HepG2 (cell line): ENCODE data around the gene PSME3IP1. TPM values are rescaled to one million over a fixed set of nuclear protein-coding genes. Genes with fewer than 3 reads are reported as not detected.

Source experiments
- CERS6 ChIP-seq: sonication (generic); formaldehyde crosslinking; IDR thresholded peaks from 2 replicates; pipeline ENCODE4 v1.5.0; 2020; ENCODE audit warnings: missing genetic modification reagents
- CSRNP2 ChIP-seq: sonication (generic); formaldehyde crosslinking; conservative IDR thresholded peaks from 2 replicates; pipeline ENCODE4 v1.8.0; 2022; ENCODE audit warnings: low read depth, missing genetic modification reagents
- FOSL2 ChIP-seq: sonication (generic); formaldehyde crosslinking; IDR thresholded peaks from 2 replicates; pipeline ENCODE4 v1.4.0; 2020; ENCODE audit warnings: missing genetic modification reagents
- FOXP1 ChIP-seq, 2 experiments: fragments of 450-650 bp in 1 of 2; IDR thresholded peaks; 2 replicates each; pipeline ENCODE4 v1.6.1; 2017 to 2018; ENCODE audit warnings: antibody characterized with exemption in 1 of 2
- HNRNPK ChIP-seq: fragments of 200-400 bp; formaldehyde crosslinking; IDR thresholded peaks from 2 replicates; pipeline ENCODE4 v1.6.1; 2018; ENCODE audit warnings: low read length, low read depth, moderate library complexity, mild to moderate bottlenecking; ENCODE audit not compliant: poor library complexity, severe bottlenecking
- IKZF4 ChIP-seq: sonication (generic); formaldehyde crosslinking; IDR thresholded peaks from 2 replicates; pipeline ENCODE4 v1.5.1; 2020; ENCODE audit warnings: borderline replicate concordance, mild to moderate bottlenecking, low read depth, missing genetic modification reagents; ENCODE audit errors: not compliant biosample characterization
- PATZ1 ChIP-seq: sonication (generic); formaldehyde crosslinking; IDR thresholded peaks from 2 replicates; pipeline ENCODE4 v1.4.0; 2020; ENCODE audit warnings: missing genetic modification reagents
- PCBP2 ChIP-seq: fragments of 200-400 bp; formaldehyde crosslinking; optimal IDR thresholded peaks from 2 replicates; pipeline ENCODE3; 2018; ENCODE audit warnings: low read length, low read depth; ENCODE audit not compliant: poor library complexity, severe bottlenecking
- SNRNP70 ChIP-seq: fragments of 200-400 bp; formaldehyde crosslinking; IDR thresholded peaks from 2 replicates; pipeline ENCODE4 v1.6.1; 2017; ENCODE audit warnings: mild to moderate bottlenecking, low read depth, low read length, moderate library complexity
- SPEN ChIP-seq: sonication (generic); formaldehyde crosslinking; IDR thresholded peaks from 2 replicates; pipeline ENCODE4 v1.5.1; 2020; ENCODE audit warnings: low read depth, mild to moderate bottlenecking, missing genetic modification reagents
- TAF1 ChIP-seq: sonication (generic); formaldehyde crosslinking; IDR thresholded peaks from 2 replicates; pipeline ENCODE4 v1.4.0; 2020; ENCODE audit warnings: missing genetic modification reagents
- ZBTB2 ChIP-seq: sonication (generic); formaldehyde crosslinking; IDR thresholded peaks from 2 replicates; pipeline ENCODE4 v1.8.0; 2022; ENCODE audit warnings: low read depth, missing genetic modification reagents
- ZBTB25 ChIP-seq: IDR thresholded peaks from 2 replicates; pipeline ENCODE4 v1.6.1; 2018; ENCODE audit warnings: missing genetic modification reagents
- ZNF207 ChIP-seq: fragments of 450-650 bp; IDR thresholded peaks from 2 replicates; pipeline ENCODE4 v1.6.1; 2016; ENCODE audit warnings: antibody characterized with exemption, borderline replicate concordance
- ZNF235 ChIP-seq: sonication (generic); formaldehyde crosslinking; IDR thresholded peaks from 2 replicates; pipeline ENCODE4 v1.8.1; 2023; ENCODE audit warnings: mild to moderate bottlenecking, missing genetic modification reagents, borderline replicate concordance
- ZNF280B ChIP-seq: sonication (generic); formaldehyde crosslinking; IDR thresholded peaks from 2 replicates; pipeline ENCODE4 v1.5.0; 2020; ENCODE audit warnings: missing genetic modification reagents, mild to moderate bottlenecking, borderline replicate concordance
- ZNF317 ChIP-seq: sonication (generic); formaldehyde crosslinking; IDR thresholded peaks from 2 replicates; pipeline ENCODE4 v1.5.0; 2020; ENCODE audit warnings: mild to moderate bottlenecking, missing genetic modification reagents
- ZNF335 ChIP-seq: sonication (generic); formaldehyde crosslinking; IDR thresholded peaks from 2 replicates; pipeline ENCODE4 v1.4.0; 2020; ENCODE audit warnings: missing genetic modification reagents
- ZNF354B ChIP-seq: sonication (generic); formaldehyde crosslinking; IDR thresholded peaks from 2 replicates; pipeline ENCODE4 v1.8.0; 2022; ENCODE audit warnings: mild to moderate bottlenecking, missing genetic modification reagents
- ZNF367 ChIP-seq: sonication (generic); formaldehyde crosslinking; IDR thresholded peaks from 2 replicates; pipeline ENCODE4 v1.4.0; 2020; ENCODE audit warnings: missing genetic modification reagents, borderline replicate concordance
- ZNF746 ChIP-seq: sonication (generic); formaldehyde crosslinking; IDR thresholded peaks from 2 replicates; pipeline ENCODE4 v1.8.0; 2022; ENCODE audit warnings: mild to moderate bottlenecking, missing genetic modification reagents
- polyA plus RNA-seq, 8 experiments: library from polyadenylated mRNA; depleted of rRNA in 3 of 8; stranded (reverse) in 7 of 8; unstranded in 1 of 8; fragments of >200 nt; fragmentation: Illumina TruSeq in 4 of 8; extraction: Trizol in 4 of 8; gene quantifications; 2 replicates each; pipeline versions ENCODE4 v1.2.1 to v1.2.3, GENCODE V29; 2011 to 2016; ENCODE audit warnings: low read depth in 4 of 8, missing spikeins in 1 of 8, mixed read lengths in 1 of 8; ENCODE audit not compliant: insufficient read depth in 1 of 8
- total RNA-seq, 5 experiments: library from RNA; depleted of rRNA; stranded (reverse); fragments of >200 nt; fragmentation: Illumina TruSeq; extraction: Trizol; gene quantifications; 2 replicates each; pipeline ENCODE4 v1.2.3, GENCODE V29; 2016; ENCODE audit warnings: low read depth in 1 of 5

PSME3IP1 gene
- total and polyA plus RNA-seq, 2 of the 13 experiments (the other 11 are each of a cell fraction or from before 2014, with no cell fraction given) = 90.8 to 99.8 TPM

- no peak for TF ChIP-seq ZBTB2 (CRISPR knock-in tag)
- no peak; the same call in 1 of the 2 replicates for TF ChIP-seq ZBTB25 (CRISPR knock-in tag)
- peak; percentile 39; the same call in 1 of the 2 replicates for TF ChIP-seq ZNF280B (CRISPR knock-in tag)
- no peak for TF ChIP-seq PCBP2
- no peak for TF ChIP-seq ZNF335
- peak; percentile 85; the same call in 1 of the 2 replicates for TF ChIP-seq ZNF235
- no peak for TF ChIP-seq CERS6
- TF ChIP-seq SNRNP70 = no peak
- TF ChIP-seq ZNF746 (CRISPR knock-in tag) = peak; percentile 85
- no peak for TF ChIP-seq PATZ1 (CRISPR knock-in tag)
- no peak for TF ChIP-seq HNRNPK
- TF ChIP-seq ZNF317 (CRISPR knock-in tag) = 0 out of 2 replicates have a peak, but pooled peaks have one; percentile 67
- no peak for TF ChIP-seq CSRNP2 (CRISPR knock-in tag)
- no peak for TF ChIP-seq ZNF207
- TF ChIP-seq IKZF4 (CRISPR knock-in tag) = no peak
- TF ChIP-seq SPEN = no peak
- no peak; the same call in 1 of the 2 replicates for TF ChIP-seq TAF1 (CRISPR knock-in tag)
- no peak for TF ChIP-seq FOXP1 (IDR thresholded peaks at IDR 0.05)
- TF ChIP-seq FOXP1 (CRISPR knock-in tag; IDR thresholded peaks at IDR 0.05) = no peak
- TF ChIP-seq FOSL2 (CRISPR knock-in tag) = peak; percentile 14; the same call in 1 of the 2 replicates
- no peak for TF ChIP-seq ZNF354B
- TF ChIP-seq ZNF367 (CRISPR knock-in tag) = no peak
These were observed 344 bp downstream of the PSME3IP1 start (continued) for GRCh38 chr16:57185446-57185944.
